ENCODE measurements around the gene ATF7IP2. TPM values are rescaled to one million over a fixed set of nuclear protein-coding genes. Genes with fewer than 3 reads are reported as not detected.
A peak's percentile ranks its signal among the peaks of the same experiment; 100 is the strongest.

The ATF7IP2 gene
- total and polyA plus RNA-seq, 2 of the 13 experiments (the other 11 are each of a cell fraction or from before 2014, with no cell fraction given): 117 to 217 TPM

GRCh38 chr16:10519929-10520868 lies 134.3 kb downstream of the ATF7IP2 start (continued):
- TF ChIP-seq RAD51 (IDR thresholded peaks at IDR 0.05; ENCODE audit: borderline replicate concordance) (no peak), ATF2 (CRISPR knock-in tag; IDR thresholded peaks at IDR 0.05) (no peak), SOX6 (IDR thresholded peaks at IDR 0.05) (no peak), SOX6 (CRISPR knock-in tag; IDR thresholded peaks at IDR 0.05) (peak; percentile 96), NAIF1 (CRISPR knock-in tag; IDR thresholded peaks at IDR 0.05; ENCODE audit: borderline replicate concordance) (no peak), GZF1 (CRISPR knock-in tag; IDR thresholded peaks at IDR 0.05) (peak; percentile 100), ZNF672 (CRISPR knock-in tag; IDR thresholded peaks at IDR 0.05) (no peak), ZGPAT (CRISPR knock-in tag; IDR thresholded peaks at IDR 0.05) (peak; percentile 55; the same call in 1 of the 2 replicates), ZBTB21 (CRISPR knock-in tag; IDR thresholded peaks at IDR 0.05) (no peak), ZNF777 (CRISPR knock-in tag; IDR thresholded peaks at IDR 0.05) (no peak), GPBP1L1 (CRISPR knock-in tag; IDR thresholded peaks at IDR 0.05) (no peak), MIXL1 (CRISPR knock-in tag; IDR thresholded peaks at IDR 0.05) (peak; percentile 23; the same call in 1 of the 2 replicates), PAXIP1 (CRISPR knock-in tag; conservative IDR thresholded peaks at IDR 0.05) (peak; percentile 83), RARA (CRISPR knock-in tag; IDR thresholded peaks at IDR 0.05) (peak; percentile 54; the same call in 1 of the 2 replicates), BCL6 (CRISPR knock-in tag; IDR thresholded peaks at IDR 0.05) (peak; percentile 67), EHMT2 (IDR thresholded peaks at IDR 0.05; ENCODE audit: borderline replicate concordance, low read depth, low read length) (peak; percentile 74; the same call in 1 of the 2 replicates), NR2F6 (IDR thresholded peaks at IDR 0.05) (peak; percentile 69), NR2F6 (CRISPR knock-in tag; IDR thresholded peaks at IDR 0.05) (peak; percentile 51; the same call in 1 of the 2 replicates), BHLHE40 (IDR thresholded peaks at IDR 0.05; ENCODE audit: low read length) (peak; percentile 87), IKZF5 (CRISPR knock-in tag; IDR thresholded peaks at IDR 0.05) (0 out of 2 replicates have a peak, but pooled peaks have one; percentile 65), MAX (IDR thresholded peaks at IDR 0.05) (peak; percentile 52), ZNF205 (CRISPR knock-in tag; IDR thresholded peaks at IDR 0.05) (peak; percentile 84; the same call in 1 of the 2 replicates)
